Activated CD8-positive, alpha-beta T cell treated with anti-CD3 and anti-CD28 coated beads, Interleukin-2, amount 10 ng/mL, durations not matched to agents 7 days and 5 days (primary cell): ENCODE data around the gene NUP214. TPM values are rescaled to one million over a fixed set of nuclear protein-coding genes. Genes with fewer than 3 reads are reported as not detected.
"Not testable (repeated sequence)": the region's sequence is repeated elsewhere in the genome, so short reads cannot be mapped to it uniquely, and the experiment has no call there.

Experiments
- ATAC-seq: fragments of 150-1000 bp; cut with Tn5 transposase; one replicate; pipeline ENCODE4 v1.10.0; 2021; ENCODE audit warnings: moderate library complexity
- CTCF ChIA-PET: fragments of 350-600 bp; sonication (Branson Sonifier 250); formaldehyde crosslinking; loops from one replicate; lab custom pipeline; 2021; ENCODE audit warnings: antibody characterized with exemption; lab: Charles Lee
- POLR2A ChIA-PET: fragments of 350-600 bp; sonication (Branson Sonifier 250); formaldehyde crosslinking; loops from one replicate; lab custom pipeline; 2021; ENCODE audit warnings: antibody characterized with exemption; lab: Charles Lee
- DNase-seq: peaks from one replicate; pipeline ENCODE4 v3.0.0-alpha.2; 2020
- H3K27ac Mint-ChIP-seq: one replicate; pipeline ENCODE4 v1.8.0; 2021; ENCODE audit warnings: mild to moderate bottlenecking, mixed read lengths
- H3K27me3 Mint-ChIP-seq: one replicate; pipeline ENCODE4 v1.8.0; 2021; ENCODE audit warnings: low read depth, mixed read lengths
- H3K36me3 Mint-ChIP-seq: one replicate; pipeline ENCODE4 v1.8.0; 2021; ENCODE audit warnings: low read depth, mixed read lengths
- H3K4me1 Mint-ChIP-seq: one replicate; pipeline ENCODE4 v1.8.0; 2021; ENCODE audit warnings: low read depth, mixed read lengths
- H3K4me3 Mint-ChIP-seq: one replicate; pipeline ENCODE4 v1.8.0; 2021; ENCODE audit warnings: mild to moderate bottlenecking, mixed read lengths
- H3K9me3 Mint-ChIP-seq: one replicate; pipeline ENCODE4 v1.8.0; 2022; ENCODE audit warnings: mixed read lengths; ENCODE audit not compliant: insufficient read depth
- total RNA-seq, 2 experiments: library from RNA; stranded (reverse); gene quantifications; one replicate each; pipeline ENCODE4 v1.2.3, GENCODE V29; 2021

Gene NUP214
- total RNA-seq, 2 experiments from 2014 or later, result 61.3 to 63.5 TPM

GRCh38 chr9:131188976-131189375 lies 63.6 kb downstream of the NUP214 start:
- H3K4me1 Mint-ChIP-seq, result no peaks in the 10 kb centered on the region
- DNase-seq (no peak), ATAC-seq (no peak)
- ChIA-PET POLR2A (no interaction called here), CTCF (interaction anchor here (1.1 to 2.5 kb wide), 3 partner anchors 9 to 11 kb away, joined by 3 to 6 read pairs (median 5); no protein-coding TSS in a partner anchor)
- H3K27me3 Mint-ChIP-seq, result no peaks in the 10 kb centered on the region
- H3K4me3 Mint-ChIP-seq, result no peak overlapping the region
- H3K36me3 Mint-ChIP-seq, result peaks cover 50% of the 10 kb centered on the region
- no peak overlapping the region for H3K27ac Mint-ChIP-seq
- no peaks in the 10 kb centered on the region for H3K9me3 Mint-ChIP-seq

DNA sequence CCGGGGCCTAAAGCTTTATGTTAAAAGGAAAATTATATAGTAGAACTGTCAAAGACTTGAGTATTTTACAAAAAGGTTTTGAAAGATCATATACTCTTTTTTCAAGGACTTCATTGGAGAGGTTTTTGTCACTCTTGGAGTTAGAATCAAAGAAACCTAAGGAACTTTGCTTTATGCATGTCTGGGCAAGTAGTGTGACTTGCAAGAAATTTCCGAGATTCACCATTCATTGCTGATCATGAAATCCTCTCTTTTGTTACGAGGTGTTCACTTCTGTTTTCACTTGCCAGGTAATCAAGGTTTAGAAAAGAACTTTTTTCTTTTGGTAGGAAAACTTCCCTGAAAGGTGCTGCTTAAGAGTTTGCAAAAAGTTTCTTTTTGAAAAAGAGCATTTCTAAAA lies 64.8 kb downstream of the NUP214 start:
- ATAC-seq, result no peak
- ChIA-PET CTCF (interaction anchor here (1.0 to 2.5 kb wide), 4 partner anchors 8 to 146 kb away, joined by 3 to 6 read pairs (median 4); no protein-coding TSS in a partner anchor), POLR2A (no interaction called here)
- Mint-ChIP-seq H3K4me3 (no peak overlapping the region), H3K36me3 (peaks cover 57% of the 10 kb centered on the region), H3K9me3 (no peaks in the 10 kb centered on the region), H3K27me3 (no peaks in the 10 kb centered on the region), H3K4me1 (no peaks in the 10 kb centered on the region), H3K27ac (no peak overlapping the region)
- no peak for DNase-seq

DNA sequence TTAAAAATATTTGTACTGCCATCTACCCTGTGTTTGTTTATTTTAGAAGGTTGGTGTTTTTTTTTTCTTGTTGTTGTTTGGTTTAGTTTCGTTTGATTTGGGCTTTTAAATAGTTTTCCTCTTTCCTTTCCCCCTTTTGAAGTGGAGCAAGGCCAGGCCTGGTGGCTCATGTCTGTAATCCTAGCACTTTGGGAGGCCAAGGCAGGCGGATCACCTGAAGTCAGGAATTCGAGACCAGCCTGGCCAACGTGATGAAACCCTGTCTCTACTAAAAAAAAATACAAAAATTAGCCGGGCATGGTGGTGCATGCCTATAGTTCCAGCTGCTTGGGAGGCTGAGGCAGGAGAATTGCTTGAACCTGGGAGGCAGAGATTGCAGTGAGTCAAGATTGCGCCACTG lies 65.6 kb downstream of the NUP214 start:
- H3K4me1 Mint-ChIP-seq, H3K27me3 Mint-ChIP-seq, H3K27ac Mint-ChIP-seq, H3K4me3 Mint-ChIP-seq, H3K9me3 Mint-ChIP-seq, DNase-seq, ATAC-seq, POLR2A ChIA-PET: not testable (repeated sequence)
- CTCF ChIA-PET, result interaction anchor here (0.6 to 1.3 kb wide), 3 partner anchors 9 to 146 kb away, joined by 3 to 5 read pairs (median 3); no protein-coding TSS in a partner anchor
- peaks cover 60% of the 10 kb centered on the region for H3K36me3 Mint-ChIP-seq

DNA sequence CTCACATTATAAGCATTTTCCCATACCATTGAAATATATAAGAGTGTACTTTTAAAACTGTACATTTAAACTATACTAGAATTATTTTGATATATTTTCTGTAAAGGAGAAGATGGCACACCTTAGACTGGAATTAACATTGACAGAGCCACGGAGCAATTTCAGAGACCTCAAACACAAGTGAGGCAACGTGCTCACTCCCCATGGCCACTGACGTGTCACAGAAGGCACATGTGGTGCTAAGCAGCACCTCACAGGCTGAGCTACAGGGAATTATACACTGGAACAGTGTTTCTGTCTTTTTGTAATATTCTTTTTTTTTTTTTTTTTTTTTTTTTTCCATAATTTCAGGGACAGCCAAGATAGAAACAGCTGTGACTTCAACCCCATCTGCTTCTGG lies 66.5 kb downstream of the NUP214 start:
- Mint-ChIP-seq H3K4me1 (peaks cover under 1% of the 10 kb centered on the region), H3K4me3 (no peak overlapping the region), H3K9me3 (no peaks in the 10 kb centered on the region), H3K27ac (no peak overlapping the region), H3K36me3 (peaks cover 58% of the 10 kb centered on the region), H3K27me3 (no peaks in the 10 kb centered on the region)
- POLR2A ChIA-PET, result no interaction called here
- ATAC-seq (no peak), DNase-seq (no peak)
- CTCF ChIA-PET, result interaction anchor here (0.9 kb wide), 1 partner anchor 14 kb away, joined by 5 read pairs; no protein-coding TSS in a partner anchor

- no peak for ATAC-seq
- CTCF ChIA-PET, result interaction anchor here (1.4 kb wide), 1 partner anchor 144 kb away, joined by 6 read pairs; no protein-coding TSS in a partner anchor
Measured at GRCh38 chr9:131193051-131193450, 67.7 kb downstream of the NUP214 start.

DNA sequence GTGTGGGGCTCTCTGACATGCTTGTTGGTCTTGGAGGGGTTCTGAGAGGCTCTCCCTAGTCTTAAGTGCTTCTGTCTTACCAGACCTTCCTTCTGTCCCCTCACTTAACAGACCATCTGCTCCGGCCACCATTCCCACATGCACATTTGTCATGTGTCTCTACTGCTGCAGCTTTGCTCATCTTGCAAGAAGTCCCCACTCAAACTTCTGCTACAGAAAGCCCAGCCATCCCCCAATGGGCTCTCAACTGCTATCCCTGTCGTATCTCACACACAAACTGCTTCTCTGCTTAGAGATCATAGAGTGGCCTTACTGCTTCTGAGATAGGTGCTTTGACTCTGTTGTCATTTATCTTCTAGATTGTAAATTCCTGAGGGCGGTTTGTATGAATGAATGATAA lies 69.4 kb downstream of the NUP214 start:
- H3K27ac Mint-ChIP-seq, result peak overlapping the region; percentile 22
- POLR2A ChIA-PET, result no interaction called here
- peaks cover 65% of the 10 kb centered on the region for H3K36me3 Mint-ChIP-seq

More at GRCh38 chr9:131193051-131193450, 67.7 kb downstream of the NUP214 start:
- H3K4me1 Mint-ChIP-seq, result peaks cover 13% of the 10 kb centered on the region
- H3K27me3 Mint-ChIP-seq, result no peaks in the 10 kb centered on the region
- no peak overlapping the region for H3K27ac Mint-ChIP-seq
- peaks cover 64% of the 10 kb centered on the region for H3K36me3 Mint-ChIP-seq
- no peak overlapping the region for H3K4me3 Mint-ChIP-seq
- DNase-seq, result no peak
- no peaks in the 10 kb centered on the region for H3K9me3 Mint-ChIP-seq
- POLR2A ChIA-PET, result no interaction called here

GRCh38 chr9:131197160-131197911 lies 72.0 kb downstream of the NUP214 start:
- Mint-ChIP-seq H3K36me3 (peaks cover 68% of the 10 kb centered on the region), H3K9me3 (no peaks in the 10 kb centered on the region), H3K4me1 (peaks cover 16% of the 10 kb centered on the region), H3K27ac (peak overlapping the region; percentile 51), H3K4me3 (no peak overlapping the region), H3K27me3 (no peaks in the 10 kb centered on the region)
- POLR2A ChIA-PET, result no interaction called here
- DNase-seq (no peak), ATAC-seq (no peak)
- CTCF ChIA-PET, result interaction anchor here (3.6 kb wide), 1 partner anchor 19 kb away, joined by 16 read pairs; no protein-coding TSS in a partner anchor

More for the DNA sequence above, 69.4 kb downstream of the NUP214 start:
- CTCF ChIA-PET, result interaction anchor here (0.9 kb wide), 1 partner anchor 17 kb away, joined by 3 read pairs; no protein-coding TSS in a partner anchor
- Mint-ChIP-seq H3K4me1 (peaks cover 16% of the 10 kb centered on the region), H3K4me3 (no peak overlapping the region), H3K9me3 (no peaks in the 10 kb centered on the region), H3K27me3 (no peaks in the 10 kb centered on the region)
- ATAC-seq, result no peak
- DNase-seq, result no peak

- POLR2A ChIA-PET, result interaction anchor here (1.1 kb wide), 1 partner anchor 356 kb away, joined by 3 read pairs; no protein-coding TSS in a partner anchor
- Mint-ChIP-seq H3K36me3 (peaks cover 63% of the 10 kb centered on the region), H3K9me3 (no peaks in the 10 kb centered on the region), H3K4me3 (no peak overlapping the region), H3K27me3 (no peaks in the 10 kb centered on the region), H3K4me1 (peaks cover 16% of the 10 kb centered on the region), H3K27ac (peak overlapping the region; percentile 51)
- DNase-seq (no peak), ATAC-seq (no peak)
- CTCF ChIA-PET, result interaction anchor here (1.5 to 3.6 kb wide), 2 partner anchors 20 to 138 kb away, joined by 6 to 16 read pairs; no protein-coding TSS in a partner anchor
Measured at GRCh38 chr9:131198041-131198715, 72.8 kb downstream of the NUP214 start.

DNA sequence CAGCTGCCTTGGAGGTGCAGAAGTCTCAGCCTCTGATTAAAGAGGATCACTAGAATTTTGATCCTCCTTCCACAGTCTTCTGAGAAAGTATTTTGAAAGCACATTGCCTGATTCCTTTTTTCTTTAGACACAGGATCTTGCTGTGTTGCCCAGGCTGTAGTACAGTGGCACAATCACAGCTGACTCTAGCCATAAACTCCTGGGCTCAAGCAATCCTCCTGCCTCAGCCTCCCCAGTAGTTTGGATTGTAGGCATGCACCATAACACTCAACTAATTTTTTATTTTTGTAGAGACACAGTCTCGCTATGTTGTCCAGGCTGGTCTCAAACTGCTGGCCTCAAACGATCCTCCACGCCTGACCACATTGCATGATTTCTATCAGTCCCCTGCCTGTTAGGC lies 76.5 kb downstream of the NUP214 start:
- ChIA-PET POLR2A (no interaction called here), CTCF (interaction anchor here (1.2 kb wide), 1 partner anchor 24 kb away, joined by 4 read pairs; no protein-coding TSS in a partner anchor)
- no peaks in the 10 kb centered on the region for H3K27me3 Mint-ChIP-seq
- no peak overlapping the region for H3K27ac Mint-ChIP-seq
- H3K4me1 Mint-ChIP-seq, result peaks cover 15% of the 10 kb centered on the region
- no peak for DNase-seq
- peaks cover 59% of the 10 kb centered on the region for H3K36me3 Mint-ChIP-seq
- no peak for ATAC-seq
- H3K4me3 Mint-ChIP-seq, result no peak overlapping the region
- no peaks in the 10 kb centered on the region for H3K9me3 Mint-ChIP-seq

- H3K36me3 Mint-ChIP-seq, result peaks cover 55% of the 10 kb centered on the region
- no peaks in the 10 kb centered on the region for H3K4me1 Mint-ChIP-seq
- ATAC-seq (peak; percentile 44), DNase-seq (no peak)
- ChIA-PET POLR2A (no interaction called here), CTCF (interaction anchor here (1.3 to 2.4 kb wide), 3 partner anchors 12 to 25 kb away, joined by 3 to 14 read pairs (median 4); no protein-coding TSS in a partner anchor)
- no peaks in the 10 kb centered on the region for H3K9me3 Mint-ChIP-seq
- H3K27me3 Mint-ChIP-seq, result no peaks in the 10 kb centered on the region
- H3K4me3 Mint-ChIP-seq, result no peak overlapping the region
- H3K27ac Mint-ChIP-seq, result no peak overlapping the region
Measured at GRCh38 chr9:131203431-131204218, 78.2 kb downstream of the NUP214 start.

- H3K27me3 Mint-ChIP-seq, result no peaks in the 10 kb centered on the region
- CTCF ChIA-PET, result interaction anchor here (1.3 to 3.1 kb wide), 4 partner anchors 12 to 132 kb away, joined by 3 to 14 read pairs (median 8); no protein-coding TSS in a partner anchor
- H3K27ac Mint-ChIP-seq, result no peak overlapping the region
- H3K4me3 Mint-ChIP-seq, result no peak overlapping the region
- DNase-seq (no peak), ATAC-seq (no peak)
- no peaks in the 10 kb centered on the region for H3K4me1 Mint-ChIP-seq
- peaks cover 51% of the 10 kb centered on the region for H3K36me3 Mint-ChIP-seq
- H3K9me3 Mint-ChIP-seq, result no peaks in the 10 kb centered on the region
- POLR2A ChIA-PET, result no interaction called here
Measured at GRCh38 chr9:131204285-131204684, 78.9 kb downstream of the NUP214 start.
